Body of pancreas (tissue), 4 donors: ENCODE results near the gene TOX2.

ENCODE experiments used
- POLR2A ChIP-seq, 3 donors: fragments of 450-650 bp; IDR thresholded peaks; one replicate each; pipeline ENCODE4 v1.6.1; 2016; ENCODE audit warnings: antibody characterized with exemption in 3 of 3, mild to moderate bottlenecking in 2 of 3
- TF ChIP-seq, protein P1 (sequence below), 7 experiments: fragments of 450-650 bp in 4 of 7; fragments of 200-600 bp in 3 of 7; sonication (generic) in 3 of 7; IDR thresholded peaks; one replicate each; pipeline ENCODE4 v1.5.1; 2016 to 2019; ENCODE audit warnings: antibody characterized with exemption in 7 of 7

DNA sequence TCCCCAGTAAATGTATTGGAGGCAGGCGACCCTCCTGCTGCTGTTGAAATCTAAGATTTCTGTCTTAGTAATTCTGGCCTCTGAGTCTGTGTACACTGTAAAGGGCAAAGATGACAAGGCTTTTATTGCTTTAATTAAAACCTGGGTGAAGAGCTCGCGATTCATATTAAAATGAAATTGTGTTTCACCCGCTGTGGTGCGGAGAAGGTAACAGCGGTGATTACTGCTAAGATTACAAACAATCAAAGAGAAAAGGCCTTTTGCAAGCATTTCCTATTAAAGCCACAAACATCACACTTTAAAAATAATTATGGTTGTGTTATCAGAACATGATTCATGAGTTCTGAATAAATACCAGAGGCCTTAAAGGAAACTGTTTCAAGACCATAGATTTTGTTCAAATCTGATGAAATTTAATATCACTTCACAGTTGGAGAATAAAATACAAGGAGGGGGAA lies 69.3 kb downstream of the TOX2 start:
- TF ChIP-seq POLR2A (IDR thresholded peaks at IDR 0.05): no peak
- TF ChIP-seq, protein P1, sequence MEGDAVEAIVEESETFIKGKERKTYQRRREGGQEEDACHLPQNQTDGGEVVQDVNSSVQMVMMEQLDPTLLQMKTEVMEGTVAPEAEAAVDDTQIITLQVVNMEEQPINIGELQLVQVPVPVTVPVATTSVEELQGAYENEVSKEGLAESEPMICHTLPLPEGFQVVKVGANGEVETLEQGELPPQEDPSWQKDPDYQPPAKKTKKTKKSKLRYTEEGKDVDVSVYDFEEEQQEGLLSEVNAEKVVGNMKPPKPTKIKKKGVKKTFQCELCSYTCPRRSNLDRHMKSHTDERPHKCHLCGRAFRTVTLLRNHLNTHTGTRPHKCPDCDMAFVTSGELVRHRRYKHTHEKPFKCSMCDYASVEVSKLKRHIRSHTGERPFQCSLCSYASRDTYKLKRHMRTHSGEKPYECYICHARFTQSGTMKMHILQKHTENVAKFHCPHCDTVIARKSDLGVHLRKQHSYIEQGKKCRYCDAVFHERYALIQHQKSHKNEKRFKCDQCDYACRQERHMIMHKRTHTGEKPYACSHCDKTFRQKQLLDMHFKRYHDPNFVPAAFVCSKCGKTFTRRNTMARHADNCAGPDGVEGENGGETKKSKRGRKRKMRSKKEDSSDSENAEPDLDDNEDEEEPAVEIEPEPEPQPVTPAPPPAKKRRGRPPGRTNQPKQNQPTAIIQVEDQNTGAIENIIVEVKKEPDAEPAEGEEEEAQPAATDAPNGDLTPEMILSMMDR (IDR thresholded peaks at IDR 0.05): no peak
